ENCODE measurements around the gene SYT1. TPM values are rescaled to one million over a fixed set of nuclear protein-coding genes. Genes with fewer than 3 reads are reported as not detected.
"Not testable (repeated sequence)": the region's sequence is repeated elsewhere in the genome, so short reads cannot be mapped to it uniquely, and the experiment has no call there.

Gene SYT1
- total RNA-seq, 1 donor from 2014 or later, result 35.5 TPM

DNA sequence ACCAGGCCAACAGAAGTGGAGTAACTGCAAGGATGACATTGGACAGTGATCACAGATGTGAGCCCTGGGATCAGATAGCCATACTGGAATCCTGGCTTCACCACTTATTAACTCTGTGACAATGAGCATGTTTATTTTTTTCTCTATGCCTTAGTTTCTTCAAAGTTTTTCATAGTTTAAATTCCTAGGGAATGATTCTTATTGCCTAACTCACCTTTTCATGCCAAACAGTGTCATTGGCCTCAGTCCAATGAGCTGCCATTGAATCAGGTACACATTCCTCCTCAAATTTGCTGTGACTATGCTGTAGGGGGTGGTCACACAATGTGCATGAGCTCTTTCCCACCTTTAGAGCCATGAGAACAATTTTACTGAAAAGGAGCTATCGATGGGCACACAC, 342.3 kb downstream of the SYT1 start:
- H3K4me1 Mint-ChIP-seq (ENCODE audit: unreplicated experiment), result no peaks in the 10 kb centered on the region
- TF ChIP-seq CTCF (conservative IDR thresholded peaks at IDR 0.05), result no peak
- no peak overlapping the region for H3K27ac Mint-ChIP-seq
- H3K36me3 Mint-ChIP-seq, result peaks cover 3% of the 10 kb centered on the region
- no peak overlapping the region for H3K4me3 Mint-ChIP-seq
- DNase-seq (ENCODE audit: extremely low spot score, unreplicated experiment), result no peak
- H3K9me3 Mint-ChIP-seq, result peaks cover 9% of the 10 kb centered on the region
- H3K27me3 Mint-ChIP-seq, result no peaks in the 10 kb centered on the region

- not testable (repeated sequence) for H3K4me3 Mint-ChIP-seq; H3K4me1 Mint-ChIP-seq (ENCODE audit: unreplicated experiment); H3K27ac Mint-ChIP-seq; DNase-seq (ENCODE audit: extremely low spot score, unreplicated experiment); H3K27me3 Mint-ChIP-seq; H3K36me3 Mint-ChIP-seq
- H3K9me3 Mint-ChIP-seq, result peaks cover 10% of the 10 kb centered on the region
These were observed 345.8 kb downstream of the SYT1 start for GRCh38 chr12:79210403-79210802.

GRCh38 chr12:79217306-79217705, 352.7 kb downstream of the SYT1 start:
- H3K36me3 Mint-ChIP-seq, result peaks cover 14% of the 10 kb centered on the region
- no peaks in the 10 kb centered on the region for H3K27me3 Mint-ChIP-seq
- H3K9me3 Mint-ChIP-seq, result peaks cover 13% of the 10 kb centered on the region
- no peak overlapping the region for H3K4me3 Mint-ChIP-seq
- no peak overlapping the region for H3K27ac Mint-ChIP-seq
- H3K4me1 Mint-ChIP-seq (ENCODE audit: unreplicated experiment), result no peaks in the 10 kb centered on the region
- DNase-seq (ENCODE audit: extremely low spot score, unreplicated experiment), result no peak
- no peak for TF ChIP-seq CTCF (conservative IDR thresholded peaks at IDR 0.05)

DNA sequence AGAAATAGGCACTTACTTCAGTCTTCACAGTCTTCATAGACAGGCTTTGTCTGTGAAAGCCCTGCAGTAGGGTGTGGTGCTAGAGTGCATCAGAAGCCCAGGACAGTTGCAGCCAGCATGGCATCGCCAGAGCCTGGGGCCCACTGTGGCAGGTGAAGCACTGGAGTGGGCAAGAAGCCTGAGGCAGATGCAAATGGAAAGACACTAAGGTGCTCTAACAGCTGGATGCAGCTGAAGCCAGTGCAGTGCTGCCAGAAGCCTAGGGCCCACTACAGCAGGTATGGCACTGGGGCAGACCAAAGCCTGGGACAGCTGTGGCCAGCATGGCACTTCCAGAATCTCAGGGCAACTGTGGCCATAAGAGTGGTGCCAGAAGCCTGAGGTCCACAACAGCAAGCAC, 358.6 kb downstream of the SYT1 start:
- Mint-ChIP-seq H3K4me1 (ENCODE audit: unreplicated experiment) (no peaks in the 10 kb centered on the region), H3K4me3 (no peak overlapping the region), H3K9me3 (peaks cover 18% of the 10 kb centered on the region), H3K27ac (no peak overlapping the region), H3K27me3 (no peaks in the 10 kb centered on the region), H3K36me3 (peaks cover 20% of the 10 kb centered on the region)
- DNase-seq (ENCODE audit: extremely low spot score, unreplicated experiment), result no peak
- TF ChIP-seq CTCF (conservative IDR thresholded peaks at IDR 0.05), result no peak

GRCh38 chr12:79223761-79224160, 359.2 kb downstream of the SYT1 start:
- DNase-seq (ENCODE audit: extremely low spot score, unreplicated experiment), result no peak
- H3K9me3 Mint-ChIP-seq, result peaks cover 14% of the 10 kb centered on the region
- TF ChIP-seq CTCF (conservative IDR thresholded peaks at IDR 0.05), result no peak
- H3K4me1 Mint-ChIP-seq (ENCODE audit: unreplicated experiment), result no peaks in the 10 kb centered on the region
- no peaks in the 10 kb centered on the region for H3K27me3 Mint-ChIP-seq
- H3K36me3 Mint-ChIP-seq, result peaks cover 15% of the 10 kb centered on the region
- no peak overlapping the region for H3K4me3 Mint-ChIP-seq
- no peak overlapping the region for H3K27ac Mint-ChIP-seq

GRCh38 chr12:79227091-79227490, 362.5 kb downstream of the SYT1 start:
- H3K4me3 Mint-ChIP-seq, result no peak overlapping the region
- peaks cover 6% of the 10 kb centered on the region for H3K36me3 Mint-ChIP-seq
- H3K27ac Mint-ChIP-seq, result no peak overlapping the region
- TF ChIP-seq CTCF (conservative IDR thresholded peaks at IDR 0.05), result no peak
- DNase-seq (ENCODE audit: extremely low spot score, unreplicated experiment), result no peak
- peaks cover 5% of the 10 kb centered on the region for H3K9me3 Mint-ChIP-seq
- H3K4me1 Mint-ChIP-seq (ENCODE audit: unreplicated experiment), result no peaks in the 10 kb centered on the region
- H3K27me3 Mint-ChIP-seq, result no peaks in the 10 kb centered on the region

Data from type B pancreatic cell (in vitro differentiated cells).